Measurements from ENCODE around the gene KRTAP10-3. TPM values are rescaled to one million over a fixed set of nuclear protein-coding genes. Genes with fewer than 3 reads are reported as not detected.

Gene KRTAP10-3
- total RNA-seq, 1 experiment from 2014 or later: not detected

GRCh38 chr21:44529503-44530125 lies 29.0 kb downstream of the KRTAP10-3 start:
- in situ Hi-C loops (cut with HindIII; ENCODE audit: low pct_unique_long_range_greater_than_20kb, low sequenced_read_pairs) (no loop called here), intact Hi-C loops (cut with micrococcal nuclease; ENCODE audit: unreplicated experiment) (no loop called here)
- DNase-seq (ENCODE audit: low read depth, low spot score) (no peak), ATAC-seq (no peak)
- TF ChIP-seq SIN3A (IDR thresholded peaks at IDR 0.05; ENCODE audit: borderline replicate concordance, insufficient read depth, low read depth, low read length) (no peak), CTCF (IDR thresholded peaks at IDR 0.05) (no peak), TCF7L2 (IDR thresholded peaks at IDR 0.05; ENCODE audit: low read depth, low read length) (no peak), REST (IDR thresholded peaks at IDR 0.05; ENCODE audit: insufficient read depth in 1 of 2, low read depth in 2 of 2, low read length in 1 of 2) (no peak), POLR2AphosphoS5 (IDR thresholded peaks at IDR 0.05; ENCODE audit: low read depth, low read length) (no peak)
- H3K4me3 ChIP-seq (ENCODE audit: low read depth in 2 of 2, low read length in 2 of 2): no peak overlapping the region
- no peaks in the 10 kb centered on the region for H3K27me3 ChIP-seq (ENCODE audit: control insufficient read depth, insufficient read depth, low read length)
- BruUV-seq (replicated peaks): no TSS peak
- no peak overlapping the region for H3K27ac ChIP-seq (ENCODE audit: low read length)
- no peaks in the 10 kb centered on the region for H3K9me3 ChIP-seq (ENCODE audit: control insufficient read depth, insufficient read depth, low read depth, low read length)
- no peaks in the 10 kb centered on the region for H3K4me1 ChIP-seq (ENCODE audit: control insufficient read depth, insufficient read depth, low read length)
- ChIA-PET CTCF (interaction anchor here (0.6 kb wide), 1 partner anchor 97 kb away, joined by 10 read pairs; the partner anchor contains the start of gene KRTAP10-9), POLR2A (no interaction called here)
- H3K36me3 ChIP-seq (ENCODE audit: control insufficient read depth, insufficient read depth, low read length): no peaks in the 10 kb centered on the region

GRCh38 chr21:44529011-44529421 lies 29.6 kb downstream of the KRTAP10-3 start:
- intact Hi-C loops (cut with micrococcal nuclease; ENCODE audit: unreplicated experiment) (no loop called here), in situ Hi-C loops (cut with HindIII; ENCODE audit: low pct_unique_long_range_greater_than_20kb, low sequenced_read_pairs) (no loop called here)
- CTCF ChIA-PET: interaction anchor here (0.6 kb wide), 1 partner anchor 98 kb away, joined by 10 read pairs; the partner anchor contains the start of gene KRTAP10-9
- H3K9me3 ChIP-seq (ENCODE audit: control insufficient read depth, insufficient read depth, low read depth, low read length): no peaks in the 10 kb centered on the region
- no peaks in the 10 kb centered on the region for H3K27me3 ChIP-seq (ENCODE audit: control insufficient read depth, insufficient read depth, low read length)
- no TSS peak for BruUV-seq (replicated peaks)
- H3K4me1 ChIP-seq (ENCODE audit: control insufficient read depth, insufficient read depth, low read length): no peaks in the 10 kb centered on the region
- no peak for DNase-seq (ENCODE audit: low read depth, low spot score)
- H3K4me3 ChIP-seq (ENCODE audit: low read depth in 2 of 2, low read length in 2 of 2): no peak overlapping the region
- POLR2A ChIA-PET: no interaction called here
- TF ChIP-seq CTCF (IDR thresholded peaks at IDR 0.05) (no peak), REST (IDR thresholded peaks at IDR 0.05; ENCODE audit: insufficient read depth in 1 of 2, low read depth in 2 of 2, low read length in 1 of 2) (no peak), POLR2AphosphoS5 (IDR thresholded peaks at IDR 0.05; ENCODE audit: low read depth, low read length) (no peak), TCF7L2 (IDR thresholded peaks at IDR 0.05; ENCODE audit: low read depth, low read length) (no peak), SIN3A (IDR thresholded peaks at IDR 0.05; ENCODE audit: borderline replicate concordance, insufficient read depth, low read depth, low read length) (no peak)
- H3K27ac ChIP-seq (ENCODE audit: low read length): no peak overlapping the region
- no peak for ATAC-seq
- H3K36me3 ChIP-seq (ENCODE audit: control insufficient read depth, insufficient read depth, low read length): no peaks in the 10 kb centered on the region
